SK-N-MC (cell line): Measurements from ENCODE around the gene EGR1.
"Not testable (repeated sequence)": the region's sequence is repeated elsewhere in the genome, so short reads cannot be mapped to it uniquely, and the experiment has no call there.

Experiments used
- DNase-seq: peaks from one replicate; pipeline ENCODE4 v3.0.0-alpha.2; 2011; ENCODE audit warnings: low read depth, low spot score
- H3K27ac ChIP-seq: fragments of 200-600 bp; sonication (generic); 2 replicates; pipeline ENCODE4 v1.5.1; 2016; ENCODE audit warnings: mixed run types
- H3K36me3 ChIP-seq: fragments of 200-600 bp; sonication (generic); 2 replicates; pipeline ENCODE4 v1.6.1; 2017; ENCODE audit warnings: antibody characterized with exemption, low read length, mixed read lengths; ENCODE audit not compliant: insufficient read depth
- H3K4me3 ChIP-seq: fragments of 200-600 bp; sonication (generic); 2 replicates; pipeline ENCODE4 v1.5.1; 2016
- H3K9ac ChIP-seq: fragments of 200-600 bp; sonication (generic); 2 replicates; pipeline ENCODE4 v1.8.0; 2017; ENCODE audit warnings: mixed run types, mixed read lengths; ENCODE audit not compliant: insufficient read length
- H3K9me3 ChIP-seq: fragments of 200-600 bp; sonication (generic); 2 replicates; pipeline ENCODE4 v1.6.1; 2017; ENCODE audit warnings: low read depth, mild to moderate bottlenecking, antibody characterized with exemption, low read length, moderate library complexity, mixed read lengths
- EZH2 ChIP-seq: fragments of 200-600 bp; sonication (generic); IDR thresholded peaks from one replicate; pipeline ENCODE4 v1.6.1; 2017; ENCODE audit warnings: antibody characterized with exemption
- FOXP2 ChIP-seq: optimal IDR thresholded peaks from 2 replicates; pipeline ENCODE3; 2011; ENCODE audit warnings: mild to moderate bottlenecking, moderate library complexity; ENCODE audit not compliant: insufficient read depth; ENCODE audit errors: extremely low read length, control extremely low read depth
- POLR2AphosphoS5 ChIP-seq: IDR thresholded peaks from 2 replicates; pipeline ENCODE4 v1.6.1; 2012; ENCODE audit warnings: mild to moderate bottlenecking, low read depth, low read length, borderline replicate concordance

EGR1 gene

GRCh38 chr5:138472353-138472752, 7.1 kb downstream of the EGR1 start:
- no peaks in the 10 kb centered on the region for H3K36me3 ChIP-seq
- DNase-seq, result no peak
- H3K27ac ChIP-seq, result no peak overlapping the region
- H3K9ac ChIP-seq, result no peak overlapping the region
- no peak overlapping the region for H3K4me3 ChIP-seq
- no peaks in the 10 kb centered on the region for H3K9me3 ChIP-seq
- TF ChIP-seq EZH2 (no peak), POLR2AphosphoS5 (no peak), FOXP2 (no peak)

- H3K4me3 ChIP-seq, DNase-seq, H3K27ac ChIP-seq, H3K36me3 ChIP-seq, H3K9ac ChIP-seq, H3K9me3 ChIP-seq: not testable (repeated sequence)
These were observed 7.9 kb downstream of the EGR1 start for GRCh38 chr5:138473151-138473550.

GRCh38 chr5:138476918-138477317, 11.6 kb downstream of the EGR1 start:
- Histone ChIP-seq H3K36me3 (no peaks in the 10 kb centered on the region), H3K9ac (no peak overlapping the region), H3K9me3 (no peaks in the 10 kb centered on the region), H3K27ac (no peak overlapping the region), H3K4me3 (no peak overlapping the region)
- DNase-seq, result no peak
- TF ChIP-seq FOXP2 (no peak), POLR2AphosphoS5 (no peak), EZH2 (no peak)

GRCh38 chr5:138482638-138483037, 17.4 kb downstream of the EGR1 start:
- Histone ChIP-seq H3K4me3 (no peak overlapping the region), H3K27ac (no peak overlapping the region), H3K9me3 (no peaks in the 10 kb centered on the region), H3K36me3 (no peaks in the 10 kb centered on the region), H3K9ac (no peak overlapping the region)
- DNase-seq, result no peak
- no peak for TF ChIP-seq POLR2AphosphoS5
- TF ChIP-seq EZH2, result no peak
- no peak for TF ChIP-seq FOXP2

- Histone ChIP-seq H3K36me3 (no peaks in the 10 kb centered on the region), H3K9me3 (no peaks in the 10 kb centered on the region), H3K4me3 (no peak overlapping the region), H3K27ac (no peak overlapping the region), H3K9ac (no peak overlapping the region)
- TF ChIP-seq FOXP2, result no peak
- TF ChIP-seq POLR2AphosphoS5, result no peak
- TF ChIP-seq EZH2, result no peak
- DNase-seq, result no peak
These were observed 23.2 kb downstream of the EGR1 start for GRCh38 chr5:138488481-138488945.

GRCh38 chr5:138489683-138490061, 24.4 kb downstream of the EGR1 start:
- Histone ChIP-seq H3K9me3 (no peaks in the 10 kb centered on the region), H3K27ac (no peak overlapping the region), H3K36me3 (no peaks in the 10 kb centered on the region), H3K9ac (no peak overlapping the region), H3K4me3 (no peak overlapping the region)
- TF ChIP-seq FOXP2 (no peak), EZH2 (no peak), POLR2AphosphoS5 (no peak)
- DNase-seq, result no peak

GRCh38 chr5:138490648-138491283, 25.5 kb downstream of the EGR1 start:
- H3K9ac ChIP-seq, result no peak overlapping the region
- no peaks in the 10 kb centered on the region for H3K9me3 ChIP-seq
- DNase-seq, result no peak
- H3K4me3 ChIP-seq, result no peak overlapping the region
- TF ChIP-seq EZH2 (no peak), FOXP2 (no peak), POLR2AphosphoS5 (no peak)
- H3K36me3 ChIP-seq, result no peaks in the 10 kb centered on the region
- no peak overlapping the region for H3K27ac ChIP-seq

- Histone ChIP-seq H3K36me3 (no peaks in the 10 kb centered on the region), H3K9me3 (no peaks in the 10 kb centered on the region), H3K27ac (no peak overlapping the region), H3K4me3 (peak overlapping the region; percentile 82), H3K9ac (peak overlapping the region; percentile 82)
- DNase-seq, result no peak
- TF ChIP-seq POLR2AphosphoS5, result no peak
- TF ChIP-seq FOXP2, result no peak
- no peak for TF ChIP-seq EZH2
These were observed 26.0 kb downstream of the EGR1 start for GRCh38 chr5:138491284-138491648.
